GM18861 (cell line): Measurements from ENCODE around the gene FIGN.

Source experiments
- ATAC-seq: cut with Tn5 transposase; IDR thresholded peaks from one replicate; pipeline ENCODE4 v1.9.1; 2021; ENCODE audit not compliant: unreplicated experiment

FIGN gene

DNA sequence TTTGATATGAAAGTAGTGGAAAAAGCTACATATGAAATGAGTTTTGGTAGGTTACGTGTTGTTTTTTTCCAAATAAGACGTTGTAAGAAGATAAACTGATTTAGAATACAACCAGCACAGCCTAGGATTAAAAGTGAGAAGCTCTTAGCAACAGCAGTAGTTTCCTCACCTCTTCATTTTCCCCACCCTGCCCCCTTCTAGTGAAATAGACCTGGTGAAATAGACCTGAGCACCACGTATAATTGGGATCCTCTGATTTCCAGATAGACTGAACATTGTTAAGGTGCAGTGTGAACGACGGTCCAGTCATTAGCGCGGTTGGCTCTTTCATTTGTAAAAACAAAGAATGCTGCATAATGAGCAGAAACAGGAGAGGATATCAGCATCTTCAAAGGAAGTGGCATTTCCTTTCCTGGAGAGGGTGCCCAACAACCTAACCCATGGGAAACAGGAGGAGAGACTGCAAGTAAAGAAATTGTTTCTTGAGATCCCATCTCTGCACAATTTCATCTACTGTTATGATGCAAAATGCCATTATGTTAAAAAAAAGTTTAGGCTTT lies 114.3 kb downstream of the FIGN start:
- ATAC-seq: no peak

DNA sequence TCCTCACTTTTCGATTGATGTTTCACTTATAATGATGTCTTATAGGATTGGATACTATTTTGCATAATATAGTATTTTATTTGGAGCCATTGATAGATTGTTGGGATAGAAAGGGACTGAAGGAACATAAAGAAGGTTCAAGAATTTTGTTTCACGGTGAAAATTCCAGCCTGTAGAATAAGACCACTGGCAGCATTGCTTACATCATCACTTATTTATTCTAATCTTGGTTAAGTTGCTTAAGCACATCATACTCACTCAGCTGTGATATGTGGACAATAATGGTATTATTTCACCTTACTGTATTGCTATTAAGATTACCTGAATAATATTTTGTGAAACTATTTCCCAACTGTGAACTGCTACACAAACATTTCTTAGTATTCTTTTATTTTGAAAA lies 118.3 kb downstream of the FIGN start:
- no peak for ATAC-seq

- ATAC-seq: no peak
Measured at GRCh38 chr2:163613266-163613731, 122.5 kb downstream of the FIGN start.

GRCh38 chr2:163612332-163612731 lies 123.5 kb downstream of the FIGN start:
- ATAC-seq: no peak

- ATAC-seq: no peak
Measured at GRCh38 chr2:163611557-163611906, 124.3 kb downstream of the FIGN start.

DNA sequence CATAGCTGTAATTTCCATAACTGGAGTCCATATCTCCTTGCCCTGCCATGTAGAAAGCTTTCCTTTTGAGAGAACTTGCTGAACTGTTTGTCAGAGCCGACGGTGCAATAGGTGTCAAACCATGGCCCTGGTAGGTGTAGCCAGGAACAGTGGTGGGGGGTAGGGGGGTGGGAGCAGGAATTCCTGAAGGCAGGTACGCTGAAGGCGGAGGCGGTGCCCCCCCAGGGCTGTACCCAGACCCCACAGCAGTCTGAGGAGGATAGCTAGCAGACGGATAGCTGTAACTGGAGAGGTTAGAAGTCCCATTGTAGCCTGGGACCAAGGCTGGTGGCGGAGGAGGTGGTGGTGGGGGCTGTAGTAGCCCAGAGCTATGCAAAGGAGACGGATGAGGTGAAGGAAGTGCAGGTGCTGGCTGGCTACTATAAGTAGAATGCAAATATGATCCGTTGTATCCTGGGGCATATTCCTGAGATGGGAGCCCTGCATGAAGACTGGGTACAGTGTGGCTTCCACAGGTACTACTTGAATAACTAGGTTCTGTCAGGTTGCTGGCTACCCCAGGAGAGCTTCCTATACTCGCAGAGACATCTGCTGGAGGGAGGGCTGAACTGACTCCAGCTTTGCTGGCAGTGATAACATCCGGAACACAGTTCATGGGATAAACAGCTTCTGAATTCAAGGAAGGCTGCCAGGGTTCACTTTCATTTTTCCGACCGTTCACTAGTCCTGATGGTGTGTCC lies 124.8 kb downstream of the FIGN start:
- ATAC-seq: no peak

DNA sequence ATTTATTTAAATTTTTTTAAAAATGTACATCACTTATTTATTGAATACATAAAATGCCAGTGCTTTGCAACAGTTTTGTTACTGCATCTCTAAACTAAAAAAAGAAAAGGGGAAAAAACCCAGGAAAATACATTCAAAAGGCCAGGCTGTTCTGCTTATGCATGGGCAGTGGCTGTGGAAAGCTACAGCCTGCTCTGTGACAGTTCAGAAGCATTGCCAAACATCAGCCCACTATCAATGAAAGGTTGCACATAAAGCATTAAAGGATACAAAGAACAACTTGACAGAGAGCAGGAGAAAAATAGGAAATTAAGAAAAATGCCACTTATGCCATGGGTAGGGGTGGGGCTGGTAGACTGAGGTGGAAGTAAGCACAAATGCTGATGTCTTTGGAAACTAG lies 128.2 kb downstream of the FIGN start:
- no peak for ATAC-seq

DNA sequence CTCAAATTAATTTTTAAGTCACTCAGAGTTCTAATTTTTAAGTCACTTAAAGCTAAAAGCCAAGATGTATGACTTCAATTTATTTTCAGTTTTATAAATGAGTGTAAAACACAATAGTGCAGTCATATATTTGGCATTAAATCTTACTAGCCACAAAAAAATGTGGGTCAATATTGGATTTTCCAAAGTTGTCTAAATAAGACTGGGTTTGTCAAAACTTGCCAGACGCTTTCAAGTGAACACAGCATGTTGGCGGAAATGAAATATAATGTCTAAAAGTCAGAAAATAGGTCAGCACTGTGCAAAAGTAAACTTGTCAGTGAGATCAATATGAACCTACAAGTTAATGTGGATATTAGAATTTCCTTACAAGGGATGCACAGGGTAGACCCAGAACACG lies 128.9 kb downstream of the FIGN start:
- no peak for ATAC-seq

DNA sequence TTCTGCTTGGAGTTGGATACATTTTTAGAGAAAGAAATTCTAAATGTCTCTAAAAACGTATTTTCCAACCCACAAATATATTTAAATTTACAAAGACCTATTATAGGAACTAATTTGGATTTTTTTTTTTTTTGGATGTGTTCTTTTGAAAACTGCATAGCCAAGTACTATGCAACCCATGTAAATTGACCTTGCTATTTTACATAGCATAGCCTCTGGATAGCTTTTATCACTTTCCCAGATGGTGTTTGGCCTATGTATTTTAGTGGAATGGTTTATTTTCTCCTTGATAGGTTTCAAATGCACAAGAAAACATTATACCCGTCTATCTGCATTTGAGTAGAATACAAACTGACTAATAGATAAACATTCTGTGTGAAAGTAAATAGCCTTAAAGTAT lies 130.0 kb downstream of the FIGN start:
- ATAC-seq: no peak

GRCh38 chr2:163604941-163605555 lies 130.8 kb downstream of the FIGN start:
- no peak for ATAC-seq

- no peak for ATAC-seq
Measured at GRCh38 chr2:163602196-163602595, 133.6 kb downstream of the FIGN start.

GRCh38 chr2:163601377-163601776 lies 134.4 kb downstream of the FIGN start:
- peak; percentile 69 for ATAC-seq

GRCh38 chr2:163600801-163601200 lies 135.0 kb downstream of the FIGN start:
- ATAC-seq: no peak

- no peak for ATAC-seq
Measured at GRCh38 chr2:163595028-163595427, 140.8 kb downstream of the FIGN start.

DNA sequence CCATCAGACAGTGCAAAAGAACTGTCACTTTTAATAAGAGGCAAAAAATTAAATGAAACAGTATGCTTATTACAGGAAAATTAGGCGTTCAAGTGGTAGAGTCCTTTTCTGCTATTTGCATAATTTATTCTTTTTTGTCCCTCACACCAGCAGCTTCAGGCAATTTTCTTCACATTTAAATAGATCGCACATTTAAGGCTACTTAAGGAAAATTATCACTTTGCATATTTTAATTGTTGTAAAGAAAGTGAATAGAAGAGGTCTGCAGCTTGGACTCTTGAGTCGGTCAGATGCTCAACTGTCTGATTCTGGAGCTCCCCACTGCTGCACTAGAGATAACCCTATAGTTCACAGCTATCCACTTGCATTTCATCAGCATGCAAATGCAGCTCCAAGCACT lies 141.3 kb downstream of the FIGN start:
- no peak for ATAC-seq

GRCh38 chr2:163593982-163594381 lies 141.8 kb downstream of the FIGN start:
- no peak for ATAC-seq

- no peak for ATAC-seq
Measured at GRCh38 chr2:163592954-163593622, 142.7 kb downstream of the FIGN start.

GRCh38 chr2:163591461-163591860 lies 144.3 kb downstream of the FIGN start:
- ATAC-seq: no peak

DNA sequence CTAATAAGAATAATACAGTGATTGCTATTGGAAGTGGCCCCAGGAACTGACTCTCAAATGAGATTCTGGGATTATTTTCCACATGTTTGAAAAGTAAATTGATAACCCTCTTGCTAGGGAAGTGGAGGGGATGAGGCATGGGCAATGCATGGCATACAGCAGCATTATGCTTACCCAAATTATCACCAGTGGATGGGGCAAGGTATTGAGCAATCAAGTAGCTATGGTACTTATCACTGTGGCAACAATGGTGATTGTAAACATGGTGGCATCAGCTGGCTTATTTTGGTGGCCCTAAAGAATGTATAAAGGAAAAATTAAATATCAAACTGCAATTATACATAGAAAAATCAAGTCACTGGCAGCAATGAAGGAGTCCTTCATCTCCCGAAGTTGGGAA lies 155.1 kb downstream of the FIGN start:
- no peak for ATAC-seq

DNA sequence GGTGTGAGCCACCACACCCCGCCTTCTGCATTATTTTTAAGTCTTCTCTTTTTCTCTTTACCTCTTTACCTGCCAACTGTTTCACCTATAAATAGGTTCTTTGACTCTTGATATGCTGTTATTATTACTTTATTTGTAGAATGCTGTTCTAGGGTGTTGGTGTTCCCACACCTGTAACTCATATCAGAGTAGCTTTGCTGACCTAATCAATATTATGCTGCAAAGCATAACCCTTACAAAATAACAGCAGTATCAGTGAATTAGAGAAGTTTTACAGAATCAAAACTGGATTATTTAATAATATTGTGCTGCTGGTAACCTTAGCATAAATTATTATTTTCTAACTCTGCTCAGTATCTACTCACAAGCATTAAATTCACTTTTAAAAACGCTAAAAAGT lies 161.5 kb downstream of the FIGN start:
- ATAC-seq: no peak

- no peak for ATAC-seq
Measured at GRCh38 chr2:163573652-163574051, 162.2 kb downstream of the FIGN start.

DNA sequence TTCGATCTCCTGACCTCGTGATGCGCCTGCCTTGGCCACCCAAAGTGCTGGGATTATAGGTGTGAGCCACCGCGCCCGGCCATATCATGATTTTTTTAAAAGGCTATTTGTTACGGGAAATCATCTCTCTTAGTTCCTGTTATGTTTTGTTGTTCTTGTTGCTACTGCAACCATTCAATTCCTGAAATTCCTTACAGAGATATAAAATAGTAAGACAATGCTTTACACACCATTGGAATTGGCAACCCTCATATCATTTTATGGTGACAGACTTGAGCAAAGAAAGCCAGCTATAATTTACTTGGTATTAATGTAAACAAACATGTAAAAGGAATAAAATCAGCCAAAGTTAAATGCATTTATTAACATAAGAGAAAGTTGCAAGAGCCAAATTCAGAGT lies 163.0 kb downstream of the FIGN start:
- no peak for ATAC-seq
